ENCODE results near the gene KRTAP19-1. TPM values are rescaled to one million over a fixed set of nuclear protein-coding genes. Genes with fewer than 3 reads are reported as not detected.

The KRTAP19-1 gene
- total RNA-seq, 1 experiment from 2014 or later: not detected

DNA sequence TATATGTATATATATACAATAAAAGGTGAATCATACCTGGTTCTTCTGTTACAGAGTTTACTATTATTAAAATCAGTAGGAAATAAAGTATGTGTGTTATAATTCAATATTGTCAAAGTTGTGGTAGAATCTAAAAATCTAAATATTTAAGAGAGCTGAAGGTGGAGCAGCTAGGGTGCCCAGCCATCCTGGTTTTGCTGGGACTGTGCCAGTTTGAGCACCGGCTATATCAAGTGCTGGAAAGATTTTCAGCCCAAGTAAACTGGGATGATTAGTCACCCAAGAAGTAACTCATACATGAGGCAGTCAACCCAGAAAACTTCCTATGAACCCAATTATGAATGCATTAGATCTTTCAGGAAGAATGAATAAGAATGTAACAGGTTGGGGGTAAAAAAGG, 38.7 kb upstream of the KRTAP19-1 start:
- H4K91ac ChIP-seq (ENCODE audit: insufficient read length, low read depth, low read length): no peak overlapping the region
- no peaks in the 10 kb centered on the region for H3K27me3 ChIP-seq (ENCODE audit: insufficient read depth, low read length)
- no peak overlapping the region for H2BK5ac ChIP-seq (ENCODE audit: insufficient read length, low read length)
- H3K79me2 ChIP-seq (ENCODE audit: insufficient read depth, low read length): no peaks in the 10 kb centered on the region
- no peak overlapping the region for H2AK5ac ChIP-seq (ENCODE audit: insufficient read length, low read length)
- no peaks in the 10 kb centered on the region for H4K20me1 ChIP-seq (ENCODE audit: control insufficient read depth, insufficient read depth, insufficient read length)
- H2BK120ac ChIP-seq (ENCODE audit: low read depth, low read length, poor library complexity, severe bottlenecking): no peak overlapping the region
- peaks cover 0 to 6% of the 10 kb centered on the region in 2 experiments; a peak in 2 of 4 replicates for H3K4me1 Mint-ChIP-seq
- H3K56ac ChIP-seq (ENCODE audit: insufficient read length, low read depth, low read length): no peak overlapping the region
- no peak for DNase-seq
- H3K4me1 ChIP-seq (ENCODE audit: insufficient read depth, low read length): no peaks in the 10 kb centered on the region
- H3K23ac ChIP-seq (ENCODE audit: insufficient read length, low read depth, low read length): no peak overlapping the region
- H3K27ac Mint-ChIP-seq: no peak overlapping the region
- no peaks in the 10 kb centered on the region for H3K79me1 ChIP-seq (ENCODE audit: insufficient read depth, low read depth, low read length, poor library complexity, severe bottlenecking)
- TF ChIP-seq, protein P1, sequence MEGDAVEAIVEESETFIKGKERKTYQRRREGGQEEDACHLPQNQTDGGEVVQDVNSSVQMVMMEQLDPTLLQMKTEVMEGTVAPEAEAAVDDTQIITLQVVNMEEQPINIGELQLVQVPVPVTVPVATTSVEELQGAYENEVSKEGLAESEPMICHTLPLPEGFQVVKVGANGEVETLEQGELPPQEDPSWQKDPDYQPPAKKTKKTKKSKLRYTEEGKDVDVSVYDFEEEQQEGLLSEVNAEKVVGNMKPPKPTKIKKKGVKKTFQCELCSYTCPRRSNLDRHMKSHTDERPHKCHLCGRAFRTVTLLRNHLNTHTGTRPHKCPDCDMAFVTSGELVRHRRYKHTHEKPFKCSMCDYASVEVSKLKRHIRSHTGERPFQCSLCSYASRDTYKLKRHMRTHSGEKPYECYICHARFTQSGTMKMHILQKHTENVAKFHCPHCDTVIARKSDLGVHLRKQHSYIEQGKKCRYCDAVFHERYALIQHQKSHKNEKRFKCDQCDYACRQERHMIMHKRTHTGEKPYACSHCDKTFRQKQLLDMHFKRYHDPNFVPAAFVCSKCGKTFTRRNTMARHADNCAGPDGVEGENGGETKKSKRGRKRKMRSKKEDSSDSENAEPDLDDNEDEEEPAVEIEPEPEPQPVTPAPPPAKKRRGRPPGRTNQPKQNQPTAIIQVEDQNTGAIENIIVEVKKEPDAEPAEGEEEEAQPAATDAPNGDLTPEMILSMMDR (conservative IDR thresholded peaks at IDR 0.05): no peak
- H3K18ac ChIP-seq (ENCODE audit: insufficient read length, low read depth, low read length): no peak overlapping the region
- no peak overlapping the region for H2BK20ac ChIP-seq (ENCODE audit: low read depth, low read length, poor library complexity, severe bottlenecking)
- H3K9me3 ChIP-seq (ENCODE audit: control insufficient read depth, low read depth, low read length): no peaks in the 10 kb centered on the region
- no peak overlapping the region for H3T11ph ChIP-seq (ENCODE audit: low read length)
- H3K4ac ChIP-seq (ENCODE audit: low read depth, low read length): no peak overlapping the region
- H4K8ac ChIP-seq (replicated peaks; ENCODE audit: insufficient read length, low read depth, low read length): no peak overlapping the region
- no peak overlapping the region for H3K14ac ChIP-seq (ENCODE audit: insufficient read depth, low read length)
- no CpG with 5 or more reads among the region's 1 CpG for WGBS (ENCODE audit: extremely low coverage, insufficient read length, low lambda C conversion rate)
- H3K9me3 Mint-ChIP-seq: peaks cover 4 to 20% of the 10 kb centered on the region in 2 experiments; a peak in 4 of 5 replicates
- no peak overlapping the region for H3K4me3 Mint-ChIP-seq
- no peaks in the 10 kb centered on the region; the same call in 1 of the 2 replicates for H3K27me3 Mint-ChIP-seq (ENCODE audit: low read depth)
- peaks cover 0 to 19% (median 6%) of the 10 kb centered on the region in 3 experiments; a peak in 4 of 7 replicates for H3K36me3 Mint-ChIP-seq (ENCODE audit: insufficient read depth in 1 of 3, low read depth in 3 of 3)
- no peak overlapping the region for H4K5ac ChIP-seq (ENCODE audit: insufficient read length, low read depth, low read length)
- no peaks in the 10 kb centered on the region for H3K23me2 ChIP-seq (ENCODE audit: insufficient read length, low read depth, low read length, poor library complexity, severe bottlenecking)
- no peak overlapping the region for H2AFZ ChIP-seq (ENCODE audit: low read length)
- H3K27ac ChIP-seq (ENCODE audit: insufficient read length, low read depth, low read length): no peak overlapping the region
- H2BK15ac ChIP-seq (ENCODE audit: low read depth, low read length): no peak overlapping the region
- H3K4me2 ChIP-seq (ENCODE audit: insufficient read depth, insufficient read length, low read length): no peak overlapping the region
- no peak overlapping the region for H3K9ac ChIP-seq (ENCODE audit: extremely low read depth, insufficient read length, low read length)
- no peak overlapping the region for H2BK12ac ChIP-seq (ENCODE audit: insufficient read length, low read depth, low read length)

Measured in H9 (cell line).